HFFc6 (cell line): ENCODE results near the gene KLHL29. TPM values are rescaled to one million over a fixed set of nuclear protein-coding genes. Genes with fewer than 3 reads are reported as not detected.
A peak's percentile ranks its signal among the peaks of the same experiment; 100 is the strongest.

Experiments
- DNase-seq: peaks from one replicate; pipeline ENCODE4 v3.0.0-alpha.2; 2018
- H3K27ac Mint-ChIP-seq: 2 replicates; pipeline ENCODE4 v1.8.0; 2020; ENCODE audit warnings: mild to moderate bottlenecking, mixed read lengths
- H3K27me3 Mint-ChIP-seq: 2 replicates; pipeline ENCODE4 v1.8.0; 2021; ENCODE audit warnings: mild to moderate bottlenecking, moderate library complexity, mixed read lengths; ENCODE audit not compliant: insufficient read depth
- H3K36me3 Mint-ChIP-seq: 2 replicates; pipeline ENCODE4 v1.8.0; 2021; ENCODE audit warnings: low read depth, mixed read lengths
- H3K4me1 Mint-ChIP-seq: 2 replicates; pipeline ENCODE4 v1.8.0; 2020; ENCODE audit warnings: low read depth, mixed read lengths
- H3K4me3 Mint-ChIP-seq: 2 replicates; pipeline ENCODE4 v1.8.0; 2020; ENCODE audit warnings: mild to moderate bottlenecking, moderate library complexity, mixed read lengths
- H3K9me3 Mint-ChIP-seq: 2 replicates; pipeline ENCODE4 v1.8.0; 2020; ENCODE audit warnings: mild to moderate bottlenecking, mixed read lengths
- total RNA-seq, 6 experiments: library from RNA; stranded (reverse); fragmentation: NEBNext Ultra II Directional; extraction: Animal tissue kit (Norgen Biotek cat#: 25700); gene quantifications; 2 replicates in 1 of 6; 3 replicates in 5 of 6; pipeline ENCODE4 v1.2.3, GENCODE V29; 2021
- TF ChIP-seq, protein P1 (sequence below): fragments of 200-600 bp; sonication (generic); IDR thresholded peaks from 2 replicates; pipeline ENCODE4 v1.5.0; 2021; ENCODE audit warnings: antibody characterized with exemption, mild to moderate bottlenecking

KLHL29 gene
- total RNA-seq, 6 experiments from 2014 or later: 7.4 to 9.7 (median 8.6) TPM

DNA sequence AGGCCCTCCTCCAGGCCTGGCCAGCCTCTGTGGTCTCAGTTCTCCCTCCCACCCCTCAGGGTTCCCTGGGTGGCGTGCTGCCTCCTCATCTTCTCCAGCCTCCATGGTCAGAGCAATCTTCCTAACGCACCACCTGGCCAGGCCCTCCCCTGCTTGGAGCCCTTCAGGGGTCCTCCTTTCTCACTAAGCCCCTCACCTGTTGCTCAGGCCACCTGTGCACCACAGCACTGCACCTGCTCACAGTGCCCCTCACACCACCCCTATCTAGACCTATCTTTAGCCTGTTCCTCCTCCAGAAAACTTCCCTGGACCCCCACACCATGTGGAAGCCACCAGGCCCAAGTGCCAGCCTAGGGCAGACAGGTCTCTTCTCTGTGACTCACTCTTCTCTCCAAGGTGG lies 274.8 kb downstream of the KLHL29 start:
- Mint-ChIP-seq H3K27me3 (peaks cover 4% of the 10 kb centered on the region; the same call in 1 of the 2 replicates), H3K36me3 (no peaks in the 10 kb centered on the region), H3K4me1 (peaks cover 14% of the 10 kb centered on the region), H3K9me3 (no peaks in the 10 kb centered on the region), H3K27ac (no peak overlapping the region), H3K4me3 (no peak overlapping the region)
- TF ChIP-seq, protein P1, sequence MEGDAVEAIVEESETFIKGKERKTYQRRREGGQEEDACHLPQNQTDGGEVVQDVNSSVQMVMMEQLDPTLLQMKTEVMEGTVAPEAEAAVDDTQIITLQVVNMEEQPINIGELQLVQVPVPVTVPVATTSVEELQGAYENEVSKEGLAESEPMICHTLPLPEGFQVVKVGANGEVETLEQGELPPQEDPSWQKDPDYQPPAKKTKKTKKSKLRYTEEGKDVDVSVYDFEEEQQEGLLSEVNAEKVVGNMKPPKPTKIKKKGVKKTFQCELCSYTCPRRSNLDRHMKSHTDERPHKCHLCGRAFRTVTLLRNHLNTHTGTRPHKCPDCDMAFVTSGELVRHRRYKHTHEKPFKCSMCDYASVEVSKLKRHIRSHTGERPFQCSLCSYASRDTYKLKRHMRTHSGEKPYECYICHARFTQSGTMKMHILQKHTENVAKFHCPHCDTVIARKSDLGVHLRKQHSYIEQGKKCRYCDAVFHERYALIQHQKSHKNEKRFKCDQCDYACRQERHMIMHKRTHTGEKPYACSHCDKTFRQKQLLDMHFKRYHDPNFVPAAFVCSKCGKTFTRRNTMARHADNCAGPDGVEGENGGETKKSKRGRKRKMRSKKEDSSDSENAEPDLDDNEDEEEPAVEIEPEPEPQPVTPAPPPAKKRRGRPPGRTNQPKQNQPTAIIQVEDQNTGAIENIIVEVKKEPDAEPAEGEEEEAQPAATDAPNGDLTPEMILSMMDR: no peak
- no peak for DNase-seq

DNA sequence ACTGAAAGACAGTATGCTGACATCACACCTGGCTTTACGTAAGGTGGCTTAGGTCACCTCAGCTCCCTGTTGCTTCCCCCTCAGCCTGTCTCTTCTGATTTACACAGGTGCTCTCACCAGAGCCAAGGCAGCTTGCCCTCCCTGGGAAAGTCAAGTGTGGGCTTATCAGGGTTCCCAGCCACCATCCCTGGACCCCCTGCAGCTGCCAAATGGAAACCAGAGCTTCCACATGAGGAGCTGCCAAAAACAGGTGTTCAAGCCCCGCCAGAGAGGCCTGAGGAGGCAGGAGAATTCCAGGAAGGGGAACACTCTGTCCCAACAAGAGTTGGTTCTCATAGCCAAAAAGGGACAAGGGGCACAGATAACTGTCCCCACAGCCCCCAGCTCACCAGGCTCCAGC lies 275.3 kb downstream of the KLHL29 start:
- peaks cover 14% of the 10 kb centered on the region for H3K4me1 Mint-ChIP-seq
- TF ChIP-seq, protein P1: no peak
- H3K9me3 Mint-ChIP-seq: no peaks in the 10 kb centered on the region
- H3K36me3 Mint-ChIP-seq: no peaks in the 10 kb centered on the region
- DNase-seq: no peak
- no peak overlapping the region for H3K27ac Mint-ChIP-seq
- H3K4me3 Mint-ChIP-seq: no peak overlapping the region
- H3K27me3 Mint-ChIP-seq: peaks cover 4% of the 10 kb centered on the region

DNA sequence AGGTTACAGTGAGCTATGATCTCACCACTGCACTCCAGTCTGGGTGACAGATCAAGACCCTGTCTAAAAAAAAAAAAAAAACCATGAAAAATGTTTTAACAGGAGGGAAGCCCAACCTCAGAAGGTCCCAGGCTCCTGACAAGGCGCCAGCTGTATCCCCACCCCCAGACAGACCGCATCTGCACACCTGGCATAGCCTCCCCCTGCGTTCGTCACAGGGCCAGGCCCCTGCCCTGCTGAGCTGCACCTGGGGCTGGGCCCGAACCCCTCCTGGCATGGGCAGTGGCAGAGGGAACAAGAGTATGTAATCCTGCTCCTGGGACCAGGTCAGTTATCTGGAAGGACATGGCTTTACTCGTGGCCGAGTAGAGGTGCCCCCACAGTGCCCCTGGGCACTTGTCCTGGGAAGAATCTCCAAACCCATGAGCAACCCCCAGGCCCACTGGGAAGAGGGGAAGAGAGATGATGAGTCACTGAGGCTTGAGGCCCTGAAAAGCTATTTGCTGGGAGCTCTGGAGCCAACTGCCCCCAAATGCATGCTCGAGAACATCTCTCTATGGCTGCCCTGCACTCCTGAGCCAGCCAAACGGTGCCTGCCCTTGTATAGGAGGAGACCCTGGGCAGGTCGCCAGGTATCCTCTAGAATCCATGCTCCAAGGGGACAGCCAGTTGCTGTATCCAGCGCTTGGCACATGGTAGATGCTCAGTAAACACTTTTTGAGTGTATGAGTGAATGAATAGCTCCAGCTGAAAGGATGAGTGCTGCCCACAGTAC lies 276.5 kb downstream of the KLHL29 start:
- no peak for DNase-seq

DNA sequence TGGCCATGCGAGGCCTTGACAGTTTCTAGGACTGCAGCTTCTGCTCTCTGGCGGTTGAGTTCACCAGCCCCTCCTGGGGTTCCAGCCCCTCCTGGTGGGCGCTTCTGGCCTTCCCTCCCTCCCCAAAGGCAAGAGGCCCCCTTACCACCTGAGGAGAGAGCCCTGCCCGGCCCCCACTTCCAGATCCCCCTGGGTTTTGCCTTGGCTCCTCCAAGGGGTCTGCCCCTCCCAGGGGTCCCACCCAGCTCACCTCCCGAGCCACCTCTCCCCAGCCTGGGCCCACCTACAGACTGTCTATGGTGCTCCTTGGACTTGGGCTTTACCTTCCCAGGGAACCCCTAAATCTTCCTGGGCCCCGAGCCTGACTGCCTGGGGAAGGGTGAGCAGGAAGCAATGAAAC lies 277.5 kb downstream of the KLHL29 start:
- DNase-seq: no peak
- H3K9me3 Mint-ChIP-seq: no peaks in the 10 kb centered on the region
- peaks cover 6% of the 10 kb centered on the region; the same call in 1 of the 2 replicates for H3K4me1 Mint-ChIP-seq
- peaks cover 2% of the 10 kb centered on the region for H3K27me3 Mint-ChIP-seq
- H3K36me3 Mint-ChIP-seq: no peaks in the 10 kb centered on the region
- H3K27ac Mint-ChIP-seq: no peak overlapping the region
- H3K4me3 Mint-ChIP-seq: no peak overlapping the region
- TF ChIP-seq, protein P1: no peak

More for the DNA sequence above, 276.5 kb downstream of the KLHL29 start:
- peaks cover 2% of the 10 kb centered on the region for H3K27me3 Mint-ChIP-seq
- no peaks in the 10 kb centered on the region for H3K9me3 Mint-ChIP-seq
- H3K36me3 Mint-ChIP-seq: no peaks in the 10 kb centered on the region
- no peak overlapping the region for H3K27ac Mint-ChIP-seq
- TF ChIP-seq, protein P1: no peak
- H3K4me3 Mint-ChIP-seq: no peak overlapping the region
- H3K4me1 Mint-ChIP-seq: peaks cover 14% of the 10 kb centered on the region

DNA sequence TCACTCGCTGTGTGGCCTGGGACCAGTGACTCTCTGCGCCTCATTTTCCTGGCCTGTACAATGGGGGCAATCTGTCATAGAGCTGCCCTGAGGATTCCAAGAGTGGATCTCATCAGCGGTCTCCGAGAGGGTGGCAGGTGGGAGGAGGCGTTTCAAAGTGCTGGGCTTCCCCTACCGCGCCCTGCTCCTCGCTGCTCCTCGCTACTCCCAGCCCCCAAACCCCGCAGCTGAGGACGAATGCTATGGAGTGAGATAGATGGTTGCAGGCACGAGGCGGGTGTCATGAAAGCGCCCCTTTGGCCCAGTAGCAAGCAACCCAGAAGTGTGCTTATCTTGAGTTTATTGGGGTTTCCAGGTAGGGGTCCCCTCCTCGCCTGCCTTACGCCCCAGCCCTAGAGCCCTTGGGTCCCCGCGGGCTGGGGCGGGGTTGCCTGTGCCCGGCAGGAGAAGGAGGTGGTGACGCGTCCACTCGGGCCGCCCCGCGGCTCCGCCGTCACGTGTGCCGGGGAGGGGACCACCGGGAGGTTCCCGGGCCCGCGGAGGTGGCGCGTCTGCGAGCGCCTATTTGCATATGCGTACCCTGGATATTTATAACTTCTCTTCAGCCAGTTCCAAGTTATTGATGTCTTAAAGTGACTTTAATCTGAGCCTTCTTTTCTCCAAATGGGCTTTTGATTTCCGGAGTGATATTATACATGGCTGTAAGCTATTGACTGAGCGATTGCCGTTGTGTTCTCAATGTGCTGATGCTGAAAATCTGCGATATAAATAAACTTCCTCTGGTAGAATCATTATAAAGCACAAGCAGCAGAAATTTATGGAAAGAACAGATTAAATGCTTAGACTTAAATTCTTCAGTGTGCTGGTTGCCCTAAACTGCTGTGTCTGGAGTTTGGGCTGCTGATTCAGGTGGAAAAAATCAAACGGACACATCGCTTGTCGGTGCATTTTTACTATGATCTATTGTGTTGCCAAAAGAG lies 278.3 kb downstream of the KLHL29 start:
- no peak for DNase-seq
- H3K9me3 Mint-ChIP-seq: no peaks in the 10 kb centered on the region
- H3K4me3 Mint-ChIP-seq: peak overlapping the region; percentile 27; the same call in 1 of the 2 replicates
- peaks cover 2% of the 10 kb centered on the region for H3K27me3 Mint-ChIP-seq
- TF ChIP-seq, protein P1: no peak
- H3K27ac Mint-ChIP-seq: no peak overlapping the region
- H3K4me1 Mint-ChIP-seq: peaks cover 6% of the 10 kb centered on the region; the same call in 1 of the 2 replicates
- no peaks in the 10 kb centered on the region for H3K36me3 Mint-ChIP-seq
